HCT116 (cell line): ENCODE data around the gene CCDC69. TPM values are rescaled to one million over a fixed set of nuclear protein-coding genes. Genes with fewer than 3 reads are reported as not detected.

Experiments used
- ATAC-seq: fragments of 200-7000 bp; cut with Tn5 transposase; 2 replicates; pipeline ENCODE4 v1.9.1; 2020; ENCODE audit warnings: mild to moderate bottlenecking, moderate library complexity
- BruUV-seq: library from RNA; stranded (reverse); fragments of 400-500 nt; replicated peaks from 2 replicates; lab custom pipeline; 2021; lab: Mats Ljungman, UMichigan
- CTCF ChIA-PET: fragments of 300-600 bp; sonication (Branson Sonifier 250); formaldehyde crosslinking; loops from one replicate; lab custom pipeline; 2021; ENCODE audit warnings: antibody characterized with exemption; lab: Charles Lee
- POLR2A ChIA-PET: fragments of 300-600, 350-600 bp; sonication (Branson Sonifier 250); formaldehyde crosslinking; loops from one replicate; lab custom pipeline; 2021; ENCODE audit warnings: antibody characterized with exemption; lab: Charles Lee
- RAD21 ChIA-PET, 2 experiments: fragments of 300-600 bp; sonication (Branson Sonifier 250); formaldehyde crosslinking; loops; one replicate each; lab custom pipeline; 2023; ENCODE audit warnings: low total read pairs in 2 of 2; ENCODE audit not compliant: uncharacterized antibody in 2 of 2, unreplicated experiment in 2 of 2, low non-redundant PET in 1 of 2; lab: Charles Lee
- DNase-seq: peaks from one replicate; pipeline ENCODE4 v3.0.0-alpha.2; 2010; ENCODE audit warnings: low read depth, low spot score
- H2AFZ ChIP-seq: fragments of 200-600 bp; shearing (Covaris generic), sonication (generic); 2 replicates; pipeline ENCODE4 v1.6.1; 2017; ENCODE audit warnings: low read depth, mixed run types, mixed read lengths, antibody characterized with exemption, low read length; ENCODE audit not compliant: poor library complexity, severe bottlenecking
- H3K27ac ChIP-seq: 2 replicates; pipeline ENCODE4 v1.5.1; 2012; ENCODE audit warnings: low read depth, low read length
- H3K27me3 ChIP-seq: fragments of 200-600 bp; sonication (generic); 2 replicates; pipeline ENCODE4 v1.6.1; 2016; ENCODE audit warnings: mixed run types, low read length, mixed read lengths; ENCODE audit not compliant: insufficient read depth
- H3K36me3 ChIP-seq, 2 experiments: fragments of 200-500 bp in 1 of 2; fragments of 200-600 bp in 1 of 2; sonication (Bioruptor generic) in 1 of 2; sonication (generic) in 1 of 2; 2 replicates each; pipeline versions ENCODE4 v1.5.1 to v1.6.1; 2014 to 2016; ENCODE audit warnings: low read length in 2 of 2, inconsistent platforms in 1 of 2, mixed read lengths in 1 of 2, mixed run types in 1 of 2; ENCODE audit not compliant: insufficient read depth in 2 of 2, control insufficient read depth in 1 of 2
- H3K4me1 ChIP-seq, 2 experiments: fragments of 200-600 bp in 1 of 2; sonication (generic) in 1 of 2; 2 replicates each; pipeline versions ENCODE4 v1.5.1 to v1.6.1; 2012 to 2017; ENCODE audit warnings: low read length in 2 of 2, inconsistent platforms in 1 of 2, mild to moderate bottlenecking in 1 of 2, mixed read lengths in 1 of 2, mixed run types in 1 of 2, moderate library complexity in 1 of 2; ENCODE audit not compliant: insufficient read depth in 2 of 2, control insufficient read depth in 1 of 2
- H3K4me2 ChIP-seq: fragments of 200-600 bp; sonication (generic); 2 replicates; pipeline ENCODE4 v1.6.1; 2017; ENCODE audit warnings: mixed run types, low read length, mixed read lengths
- H3K4me3 ChIP-seq, 2 experiments: fragments of 200-600 bp in 1 of 2; sonication (generic) in 1 of 2; replicated peaks in 1 of 2; 2 replicates each; pipeline ENCODE4 v1.5.1; 2011 to 2016; ENCODE audit warnings: low read length in 2 of 2, control low read depth in 1 of 2, low read depth in 1 of 2, mild to moderate bottlenecking in 1 of 2, mixed read lengths in 1 of 2, mixed run types in 1 of 2
- H3K79me2 ChIP-seq: fragments of 200-600 bp; sonication (generic); 2 replicates; pipeline ENCODE4 v1.6.1; 2017; ENCODE audit warnings: mild to moderate bottlenecking, mixed run types, low read length, moderate library complexity, mixed read lengths; ENCODE audit not compliant: insufficient read depth
- H3K9ac ChIP-seq: fragments of 200-600 bp; sonication (generic); 2 replicates; pipeline ENCODE4 v1.6.1; 2016; ENCODE audit warnings: low read length, mixed read lengths
- H3K9me2 ChIP-seq: fragments of 200-600 bp; sonication (generic), shearing (Covaris generic); 2 replicates; pipeline ENCODE4 v1.6.1; 2017; ENCODE audit warnings: mixed run types, mild to moderate bottlenecking, moderate library complexity; ENCODE audit not compliant: insufficient read depth
- H3K9me3 ChIP-seq, 2 experiments: fragments of 200-500 bp in 1 of 2; fragments of 200-600 bp in 1 of 2; sonication (Bioruptor generic) in 1 of 2; sonication (generic) in 1 of 2; 2 replicates each; pipeline ENCODE4 v1.6.1; 2014 to 2017; ENCODE audit warnings: low read length in 2 of 2, mixed read lengths in 2 of 2, inconsistent platforms in 1 of 2, low read depth in 1 of 2, mild to moderate bottlenecking in 1 of 2, mixed run types in 1 of 2, moderate library complexity in 1 of 2; ENCODE audit not compliant: control insufficient read depth in 1 of 2, insufficient read depth in 1 of 2
- H4K20me1 ChIP-seq: fragments of 200-600 bp; sonication (generic), shearing (Covaris generic); 2 replicates; pipeline ENCODE4 v1.6.1; 2017; ENCODE audit warnings: mixed run types, mild to moderate bottlenecking, moderate library complexity; ENCODE audit not compliant: insufficient read depth
- CEBPB ChIP-seq: IDR thresholded peaks from 2 replicates; pipeline ENCODE4 v1.6.1; 2012; ENCODE audit warnings: low read depth
- CTCF ChIP-seq, 3 experiments: fragments of 200-600 bp in 1 of 3; sonication (generic) in 1 of 3; IDR thresholded peaks in 2 of 3; conservative IDR thresholded peaks in 1 of 3; 2 replicates each; pipeline ENCODE4 v1.5.1; 2012 to 2017; ENCODE audit warnings: low read depth in 2 of 3, low read length in 2 of 3, antibody characterized with exemption in 1 of 3, borderline replicate concordance in 1 of 3, control low read depth in 1 of 3, mild to moderate bottlenecking in 1 of 3, mixed read lengths in 1 of 3, mixed run types in 1 of 3, moderate library complexity in 1 of 3; ENCODE audit not compliant: insufficient read depth in 1 of 3
- EGR1 ChIP-seq: IDR thresholded peaks from 2 replicates; pipeline ENCODE4 v1.6.1; 2012; ENCODE audit warnings: low read depth
- ELF1 ChIP-seq: IDR thresholded peaks from 2 replicates; pipeline ENCODE4 v1.6.1; 2012; ENCODE audit warnings: low read depth, borderline replicate concordance
- EZH2phosphoT487 ChIP-seq: fragments of 200-600 bp; IDR thresholded peaks from 2 replicates; pipeline ENCODE4 v1.6.1; 2018; ENCODE audit warnings: antibody characterized with exemption, borderline replicate concordance
- REST ChIP-seq: IDR thresholded peaks from 2 replicates; pipeline ENCODE4 v1.6.1; 2012; ENCODE audit warnings: low read depth
- SIN3A ChIP-seq: IDR thresholded peaks from 2 replicates; pipeline ENCODE4 v1.6.1; 2012; ENCODE audit warnings: low read depth
- ZFX ChIP-seq: fragments of 450-650 bp; IDR thresholded peaks from 2 replicates; pipeline ENCODE4 v1.6.1; 2017
- intact Hi-C: fragments of 100-400 bp; cut with micrococcal nuclease; formaldehyde crosslinking; loops from 2 replicates; pipeline ENCODE4 v1.10.0; 2022
- total RNA-seq: library from RNA; stranded (reverse); gene quantifications from one replicate; pipeline ENCODE4 v1.2.1, GENCODE V29; 2021; ENCODE audit not compliant: unreplicated experiment

Gene CCDC69
- total RNA-seq, 1 experiment from 2014 or later = 4.3 TPM

- Histone ChIP-seq H3K79me2 (no peaks in the 10 kb centered on the region), H3K4me3 (no peak overlapping the region), H3K9me2 (no peaks in the 10 kb centered on the region), H3K27me3 (no peaks in the 10 kb centered on the region), H3K36me3 (no peaks in the 10 kb centered on the region), H3K4me2 (no peak overlapping the region), H4K20me1 (no peaks in the 10 kb centered on the region), H2AFZ (no peak overlapping the region), H3K27ac (no peak overlapping the region), H3K4me1 (peaks cover 8 to 9% of the 10 kb centered on the region in 2 experiments; a peak in 2 of 4 replicates), H3K9me3 (no peaks in the 10 kb centered on the region), H3K9ac (no peak overlapping the region)
- no TSS peak for BruUV-seq
- RAD21 ChIA-PET = no interaction called here
- DNase-seq (no peak), ATAC-seq (no peak)
- intact Hi-C loops = no loop called here
- TF ChIP-seq EZH2phosphoT487 (no peak), REST (no peak), CEBPB (no peak), ELF1 (no peak), ZFX (no peak), SIN3A (no peak), CTCF (IDR thresholded peaks at IDR 0.05 in 2 of 3, conservative IDR thresholded peaks at IDR 0.05 in 1 of 3; ENCODE audit: borderline replicate concordance in 1 of 3, insufficient read depth in 1 of 3, low read depth in 2 of 3, low read length in 2 of 3) (no peak), EGR1 (no peak)
- CTCF ChIA-PET = no interaction called here
- POLR2A ChIA-PET = no interaction called here
These were observed 20.3 kb upstream of the CCDC69 start for GRCh38 chr5:151244206-151244605.
